SK-N-SH treated with all-trans-retinoic acid at 6 μM for 48 hours (cell line): ENCODE results near the gene EMX2.

ENCODE experiments used
- ATAC-seq: fragments of 200-7000 bp; cut with Tn5 transposase; 3 replicates; pipeline ENCODE4 v1.9.1; 2020; ENCODE audit warnings: mild to moderate bottlenecking, moderate library complexity
- ARNTL ChIP-seq: fragments of 450-650 bp; formaldehyde crosslinking; IDR thresholded peaks from 2 replicates; pipeline ENCODE4 v1.5.0; 2020; ENCODE audit warnings: low read depth, mild to moderate bottlenecking, moderate library complexity, borderline replicate concordance
- BACH2 ChIP-seq: fragments of 250-450 bp; sonication (Bioruptor Pico); IDR thresholded peaks from 2 replicates; pipeline ENCODE4 v1.9.0; 2021; ENCODE audit warnings: mild to moderate bottlenecking, borderline replicate concordance
- CSDC2 ChIP-seq: fragments of 250-450 bp; sonication (Bioruptor Pico); IDR thresholded peaks from 2 replicates; pipeline ENCODE4 v1.5.0; 2020; ENCODE audit warnings: mild to moderate bottlenecking, moderate library complexity
- ESRRG ChIP-seq: fragments of 250-450 bp; sonication (Bioruptor Pico); IDR thresholded peaks from 2 replicates; pipeline ENCODE4 v1.6.1; 2021; ENCODE audit warnings: mild to moderate bottlenecking
- GLIS3 ChIP-seq: fragments of 250-450 bp; sonication (Bioruptor Pico); IDR thresholded peaks from 2 replicates; pipeline ENCODE4 v1.5.0; 2020; ENCODE audit warnings: mild to moderate bottlenecking, moderate library complexity
- ISL1 ChIP-seq: fragments of 250-450 bp; sonication (Bioruptor Pico); IDR thresholded peaks from 2 replicates; pipeline ENCODE4 v2.1.2; 2022; ENCODE audit warnings: mild to moderate bottlenecking, moderate library complexity
- OSR1 ChIP-seq: fragments of 250-450 bp; sonication (Bioruptor Pico); IDR thresholded peaks from 2 replicates; pipeline ENCODE4 v1.8.0; 2022; ENCODE audit warnings: moderate library complexity, mild to moderate bottlenecking, inconsistent platforms
- RARB ChIP-seq: fragments of 250-450 bp; sonication (Bioruptor Pico); IDR thresholded peaks from 2 replicates; pipeline ENCODE4 v1.8.0; 2021; ENCODE audit warnings: mild to moderate bottlenecking, moderate library complexity
- SNAI2 ChIP-seq: fragments of 250-450 bp; sonication (Bioruptor Pico); IDR thresholded peaks from 2 replicates; pipeline ENCODE4 v1.5.0; 2020; ENCODE audit warnings: mild to moderate bottlenecking, moderate library complexity
- ZFP3 ChIP-seq: fragments of 250-450 bp; sonication (Bioruptor Pico); IDR thresholded peaks from 2 replicates; pipeline ENCODE4 v1.5.0; 2020; ENCODE audit warnings: mild to moderate bottlenecking, moderate library complexity
- ZFP30 ChIP-seq: fragments of 450-650 bp; formaldehyde crosslinking; IDR thresholded peaks from 2 replicates; pipeline ENCODE4 v1.5.0; 2022; ENCODE audit warnings: mild to moderate bottlenecking, moderate library complexity
- ZNF70 ChIP-seq: fragments of 450-650 bp; formaldehyde crosslinking; IDR thresholded peaks from 2 replicates; pipeline ENCODE4 v1.5.0; 2020; ENCODE audit warnings: mild to moderate bottlenecking, moderate library complexity
- ZNF8 ChIP-seq: fragments of 450-650 bp; formaldehyde crosslinking; IDR thresholded peaks from 2 replicates; pipeline ENCODE4 v1.5.0; 2020; ENCODE audit warnings: mild to moderate bottlenecking, moderate library complexity
- TF ChIP-seq, protein P1 (sequence below): fragments of 250-450 bp; sonication (Bioruptor Pico); IDR thresholded peaks from 2 replicates; pipeline ENCODE4 v1.5.0; 2020; ENCODE audit warnings: mild to moderate bottlenecking, moderate library complexity
- TF ChIP-seq, protein P2 (sequence below): fragments of 250-450 bp; sonication (Bioruptor Pico); IDR thresholded peaks from 2 replicates; pipeline ENCODE4 v1.8.0; 2021; ENCODE audit warnings: low read depth, mild to moderate bottlenecking, moderate library complexity, borderline replicate concordance
- TF ChIP-seq, protein P3 (sequence below): fragments of 250-450 bp; sonication (Bioruptor Pico); IDR thresholded peaks from 2 replicates; pipeline ENCODE4 v1.8.0; 2020; ENCODE audit warnings: mild to moderate bottlenecking, moderate library complexity, borderline replicate concordance
- TF ChIP-seq, protein P4 (sequence below): fragments of 250-450 bp; sonication (Bioruptor Pico); IDR thresholded peaks from 2 replicates; pipeline ENCODE4 v1.5.1; 2020; ENCODE audit warnings: low read depth, mild to moderate bottlenecking, moderate library complexity
- TF ChIP-seq, protein P5 (sequence below): fragments of 250-450 bp; sonication (Bioruptor Pico); IDR thresholded peaks from 2 replicates; pipeline ENCODE4 v1.5.1; 2021; ENCODE audit warnings: mild to moderate bottlenecking, moderate library complexity

EMX2 gene

DNA sequence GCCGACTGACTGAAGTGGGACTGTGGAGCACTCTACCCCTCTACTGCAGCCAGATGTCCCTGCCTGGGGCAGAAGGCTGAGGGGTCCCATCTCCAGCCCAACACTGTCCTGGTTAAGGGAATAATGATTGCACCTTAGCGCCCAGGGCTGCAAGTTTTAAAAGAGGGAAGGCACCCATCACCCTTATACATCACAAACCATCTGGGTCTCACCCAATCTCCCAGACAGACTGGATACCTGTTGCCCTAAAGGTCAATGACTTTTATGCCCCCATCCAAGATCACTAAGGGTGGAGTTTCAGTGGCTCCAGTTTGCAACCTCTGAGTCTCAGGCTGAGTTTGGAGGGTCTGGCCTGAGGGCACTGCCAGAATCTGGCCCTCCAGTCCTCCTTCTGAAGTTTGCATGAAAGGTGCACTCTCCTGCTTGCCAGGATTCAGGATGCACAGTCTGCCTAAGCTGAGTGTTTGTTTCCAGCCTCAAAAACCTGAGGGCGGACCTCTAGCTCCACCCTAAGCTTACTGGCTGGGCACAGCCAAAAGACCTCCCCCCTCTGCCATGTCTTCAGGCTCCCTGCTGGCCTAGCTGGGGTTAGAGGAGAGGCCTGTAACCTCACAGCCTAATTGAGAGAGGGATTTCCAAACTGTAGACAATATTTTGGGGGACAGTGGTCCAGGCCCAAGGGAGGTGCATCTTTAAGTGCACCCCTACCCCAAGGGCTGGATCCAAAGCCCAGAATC, 2.5 kb upstream of the EMX2 start:
- no peak for ATAC-seq
- TF ChIP-seq, protein P1, sequence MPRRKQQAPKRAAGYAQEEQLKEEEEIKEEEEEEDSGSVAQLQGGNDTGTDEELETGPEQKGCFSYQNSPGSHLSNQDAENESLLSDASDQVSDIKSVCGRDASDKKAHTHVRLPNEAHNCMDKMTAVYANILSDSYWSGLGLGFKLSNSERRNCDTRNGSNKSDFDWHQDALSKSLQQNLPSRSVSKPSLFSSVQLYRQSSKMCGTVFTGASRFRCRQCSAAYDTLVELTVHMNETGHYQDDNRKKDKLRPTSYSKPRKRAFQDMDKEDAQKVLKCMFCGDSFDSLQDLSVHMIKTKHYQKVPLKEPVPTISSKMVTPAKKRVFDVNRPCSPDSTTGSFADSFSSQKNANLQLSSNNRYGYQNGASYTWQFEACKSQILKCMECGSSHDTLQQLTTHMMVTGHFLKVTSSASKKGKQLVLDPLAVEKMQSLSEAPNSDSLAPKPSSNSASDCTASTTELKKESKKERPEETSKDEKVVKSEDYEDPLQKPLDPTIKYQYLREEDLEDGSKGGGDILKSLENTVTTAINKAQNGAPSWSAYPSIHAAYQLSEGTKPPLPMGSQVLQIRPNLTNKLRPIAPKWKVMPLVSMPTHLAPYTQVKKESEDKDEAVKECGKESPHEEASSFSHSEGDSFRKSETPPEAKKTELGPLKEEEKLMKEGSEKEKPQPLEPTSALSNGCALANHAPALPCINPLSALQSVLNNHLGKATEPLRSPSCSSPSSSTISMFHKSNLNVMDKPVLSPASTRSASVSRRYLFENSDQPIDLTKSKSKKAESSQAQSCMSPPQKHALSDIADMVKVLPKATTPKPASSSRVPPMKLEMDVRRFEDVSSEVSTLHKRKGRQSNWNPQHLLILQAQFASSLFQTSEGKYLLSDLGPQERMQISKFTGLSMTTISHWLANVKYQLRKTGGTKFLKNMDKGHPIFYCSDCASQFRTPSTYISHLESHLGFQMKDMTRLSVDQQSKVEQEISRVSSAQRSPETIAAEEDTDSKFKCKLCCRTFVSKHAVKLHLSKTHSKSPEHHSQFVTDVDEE (CRISPR knock-in tag): no peak
- TF ChIP-seq BACH2 (CRISPR knock-in tag): no peak
- TF ChIP-seq ZNF70 (CRISPR knock-in tag): no peak
- TF ChIP-seq, protein P2, sequence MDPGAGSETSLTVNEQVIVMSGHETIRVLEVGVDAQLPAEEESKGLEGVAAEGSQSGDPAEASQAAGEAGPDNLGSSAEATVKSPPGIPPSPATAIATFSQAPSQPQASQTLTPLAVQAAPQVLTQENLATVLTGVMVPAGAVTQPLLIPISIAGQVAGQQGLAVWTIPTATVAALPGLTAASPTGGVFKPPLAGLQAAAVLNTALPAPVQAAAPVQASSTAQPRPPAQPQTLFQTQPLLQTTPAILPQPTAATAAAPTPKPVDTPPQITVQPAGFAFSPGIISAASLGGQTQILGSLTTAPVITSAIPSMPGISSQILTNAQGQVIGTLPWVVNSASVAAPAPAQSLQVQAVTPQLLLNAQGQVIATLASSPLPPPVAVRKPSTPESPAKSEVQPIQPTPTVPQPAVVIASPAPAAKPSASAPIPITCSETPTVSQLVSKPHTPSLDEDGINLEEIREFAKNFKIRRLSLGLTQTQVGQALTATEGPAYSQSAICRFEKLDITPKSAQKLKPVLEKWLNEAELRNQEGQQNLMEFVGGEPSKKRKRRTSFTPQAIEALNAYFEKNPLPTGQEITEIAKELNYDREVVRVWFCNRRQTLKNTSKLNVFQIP (CRISPR knock-in tag): no peak
- TF ChIP-seq ISL1 (CRISPR knock-in tag): no peak
- no peak for TF ChIP-seq SNAI2 (CRISPR knock-in tag)
- TF ChIP-seq ZFP3 (CRISPR knock-in tag): no peak
- TF ChIP-seq OSR1 (CRISPR knock-in tag): no peak
- no peak for TF ChIP-seq ZNF8
- no peak for TF ChIP-seq ARNTL (CRISPR knock-in tag)
- TF ChIP-seq, protein P3, sequence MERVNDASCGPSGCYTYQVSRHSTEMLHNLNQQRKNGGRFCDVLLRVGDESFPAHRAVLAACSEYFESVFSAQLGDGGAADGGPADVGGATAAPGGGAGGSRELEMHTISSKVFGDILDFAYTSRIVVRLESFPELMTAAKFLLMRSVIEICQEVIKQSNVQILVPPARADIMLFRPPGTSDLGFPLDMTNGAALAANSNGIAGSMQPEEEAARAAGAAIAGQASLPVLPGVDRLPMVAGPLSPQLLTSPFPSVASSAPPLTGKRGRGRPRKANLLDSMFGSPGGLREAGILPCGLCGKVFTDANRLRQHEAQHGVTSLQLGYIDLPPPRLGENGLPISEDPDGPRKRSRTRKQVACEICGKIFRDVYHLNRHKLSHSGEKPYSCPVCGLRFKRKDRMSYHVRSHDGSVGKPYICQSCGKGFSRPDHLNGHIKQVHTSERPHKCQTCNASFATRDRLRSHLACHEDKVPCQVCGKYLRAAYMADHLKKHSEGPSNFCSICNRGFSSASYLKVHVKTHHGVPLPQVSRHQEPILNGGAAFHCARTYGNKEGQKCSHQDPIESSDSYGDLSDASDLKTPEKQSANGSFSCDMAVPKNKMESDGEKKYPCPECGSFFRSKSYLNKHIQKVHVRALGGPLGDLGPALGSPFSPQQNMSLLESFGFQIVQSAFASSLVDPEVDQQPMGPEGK (CRISPR knock-in tag): no peak
- TF ChIP-seq, protein P4, sequence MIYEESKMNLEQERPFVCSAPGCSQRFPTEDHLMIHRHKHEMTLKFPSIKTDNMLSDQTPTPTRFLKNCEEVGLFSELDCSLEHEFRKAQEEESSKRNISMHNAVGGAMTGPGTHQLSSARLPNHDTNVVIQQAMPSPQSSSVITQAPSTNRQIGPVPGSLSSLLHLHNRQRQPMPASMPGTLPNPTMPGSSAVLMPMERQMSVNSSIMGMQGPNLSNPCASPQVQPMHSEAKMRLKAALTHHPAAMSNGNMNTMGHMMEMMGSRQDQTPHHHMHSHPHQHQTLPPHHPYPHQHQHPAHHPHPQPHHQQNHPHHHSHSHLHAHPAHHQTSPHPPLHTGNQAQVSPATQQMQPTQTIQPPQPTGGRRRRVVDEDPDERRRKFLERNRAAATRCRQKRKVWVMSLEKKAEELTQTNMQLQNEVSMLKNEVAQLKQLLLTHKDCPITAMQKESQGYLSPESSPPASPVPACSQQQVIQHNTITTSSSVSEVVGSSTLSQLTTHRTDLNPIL (CRISPR knock-in tag): no peak
- TF ChIP-seq, protein P5, sequence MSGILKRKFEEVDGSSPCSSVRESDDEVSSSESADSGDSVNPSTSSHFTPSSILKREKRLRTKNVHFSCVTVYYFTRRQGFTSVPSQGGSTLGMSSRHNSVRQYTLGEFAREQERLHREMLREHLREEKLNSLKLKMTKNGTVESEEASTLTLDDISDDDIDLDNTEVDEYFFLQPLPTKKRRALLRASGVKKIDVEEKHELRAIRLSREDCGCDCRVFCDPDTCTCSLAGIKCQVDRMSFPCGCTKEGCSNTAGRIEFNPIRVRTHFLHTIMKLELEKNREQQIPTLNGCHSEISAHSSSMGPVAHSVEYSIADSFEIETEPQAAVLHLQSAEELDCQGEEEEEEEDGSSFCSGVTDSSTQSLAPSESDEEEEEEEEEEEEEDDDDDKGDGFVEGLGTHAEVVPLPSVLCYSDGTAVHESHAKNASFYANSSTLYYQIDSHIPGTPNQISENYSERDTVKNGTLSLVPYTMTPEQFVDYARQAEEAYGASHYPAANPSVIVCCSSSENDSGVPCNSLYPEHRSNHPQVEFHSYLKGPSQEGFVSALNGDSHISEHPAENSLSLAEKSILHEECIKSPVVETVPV (CRISPR knock-in tag): no peak
- no peak for TF ChIP-seq RARB
- TF ChIP-seq ZFP30 (CRISPR knock-in tag): no peak
- no peak for TF ChIP-seq CSDC2 (CRISPR knock-in tag)

DNA sequence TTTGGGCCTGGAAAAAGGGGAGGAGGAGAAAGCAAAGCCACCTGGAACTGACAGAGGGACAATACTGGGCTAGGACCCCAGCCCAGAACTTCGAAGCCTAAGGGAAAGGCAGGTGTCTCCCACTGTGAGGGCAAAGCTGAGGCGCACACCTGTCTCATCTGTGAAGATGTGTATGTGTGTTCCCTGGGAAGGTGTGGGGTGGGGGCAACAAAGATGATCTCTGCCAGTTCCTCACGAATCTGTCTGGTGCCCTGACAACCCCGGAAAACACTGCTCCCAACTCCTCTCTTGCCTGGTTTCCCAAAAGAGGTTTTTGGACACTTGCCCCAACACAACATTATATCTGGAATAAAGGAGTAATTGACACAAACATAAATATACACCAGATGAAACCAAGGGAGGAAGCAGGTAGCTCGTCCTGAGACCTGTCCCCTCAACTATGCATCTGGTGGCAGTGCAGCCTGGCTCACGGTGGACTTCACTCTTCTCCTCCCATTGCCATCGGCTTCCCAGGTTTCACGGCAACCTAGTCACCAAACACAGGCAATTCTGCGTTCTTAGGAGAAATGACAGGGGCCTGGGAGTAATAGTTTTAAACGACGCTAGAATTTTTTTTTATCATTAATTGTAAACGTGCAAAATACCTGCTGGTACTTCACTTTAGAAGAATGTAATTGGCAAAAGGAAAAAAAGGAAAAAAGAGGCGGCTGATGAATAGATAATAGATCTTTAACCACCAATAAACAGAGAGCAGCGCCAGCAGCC, 1.7 kb upstream of the EMX2 start:
- TF ChIP-seq GLIS3 (CRISPR knock-in tag) (no peak), ZFP30 (CRISPR knock-in tag) (no peak), ESRRG (CRISPR knock-in tag) (no peak), ISL1 (CRISPR knock-in tag) (no peak), RARB (no peak), ZNF8 (no peak), OSR1 (CRISPR knock-in tag) (no peak), ZFP3 (CRISPR knock-in tag) (no peak)
- TF ChIP-seq, protein P3 (CRISPR knock-in tag): no peak
- TF ChIP-seq, protein P4 (CRISPR knock-in tag): no peak
- no peak for ATAC-seq
